Keratinocyte (primary cell): ENCODE measurements around the gene MBNL2. TPM values are rescaled to one million over a fixed set of nuclear protein-coding genes. Genes with fewer than 3 reads are reported as not detected.

Experiments
- DNase-seq: peaks from one replicate; pipeline ENCODE4 v3.0.0-alpha.2; 2011; ENCODE audit warnings: low read depth, missing footprints, low spot score
- FAIRE-seq: peaks from 2 replicates; lab custom pipeline; 2011; peaks lifted over from hg19 to GRCh38; lab: Jason Lieb, UNC
- H2AFZ ChIP-seq: 2 replicates; pipeline ENCODE4 v1.6.0; 2012; ENCODE audit warnings: low read length, control low read depth, inconsistent platforms; ENCODE audit not compliant: control insufficient read depth
- H3K27ac ChIP-seq: 2 replicates; pipeline ENCODE4 v1.5.1; 2011; ENCODE audit warnings: low read length; ENCODE audit not compliant: control insufficient read depth, insufficient read depth
- H3K27me3 ChIP-seq: 3 replicates; pipeline ENCODE4 v1.6.0; 2011; ENCODE audit warnings: low read length; ENCODE audit not compliant: control insufficient read depth, insufficient read depth; ENCODE audit errors: extremely low read depth
- H3K36me3 ChIP-seq, 2 experiments: 2 replicates in 1 of 2; 3 replicates in 1 of 2; pipeline ENCODE4 v1.5.1; 2011; ENCODE audit warnings: low read length in 2 of 2, mild to moderate bottlenecking in 1 of 2; ENCODE audit not compliant: control insufficient read depth in 2 of 2, insufficient read depth in 2 of 2; ENCODE audit errors: extremely low read depth in 1 of 2
- H3K4me1 ChIP-seq: 3 replicates; pipeline ENCODE4 v1.5.1; 2011; ENCODE audit warnings: low read length; ENCODE audit not compliant: control insufficient read depth, insufficient read depth; ENCODE audit errors: extremely low read depth
- H3K4me2 ChIP-seq: 3 replicates; pipeline ENCODE4 v1.6.0; 2011; ENCODE audit warnings: low read depth, low read length; ENCODE audit not compliant: control insufficient read depth, insufficient read depth; ENCODE audit errors: extremely low read depth
- H3K4me3 ChIP-seq, 3 experiments: fragments of 200-600 bp in 1 of 3; sonication (generic) in 1 of 3; 2 replicates in 2 of 3; 3 replicates in 1 of 3; pipeline ENCODE4 v1.5.1; 2011 to 2016; ENCODE audit warnings: low read length in 3 of 3, mild to moderate bottlenecking in 3 of 3, control low read depth in 2 of 3, inconsistent platforms in 1 of 3, low read depth in 1 of 3, mixed read lengths in 1 of 3, mixed run types in 1 of 3, moderate library complexity in 1 of 3; ENCODE audit not compliant: control insufficient read depth in 2 of 3, insufficient read depth in 2 of 3; ENCODE audit errors: extremely low read depth in 1 of 3
- H3K79me2 ChIP-seq: 2 replicates; pipeline ENCODE4 v1.6.0; 2012; ENCODE audit warnings: low read length; ENCODE audit not compliant: control insufficient read depth, insufficient read depth
- H3K9ac ChIP-seq: 3 replicates; pipeline ENCODE4 v1.6.0; 2011; ENCODE audit warnings: low read length; ENCODE audit not compliant: control insufficient read depth, insufficient read depth; ENCODE audit errors: extremely low read depth
- H3K9me1 ChIP-seq: 3 replicates; pipeline ENCODE4 v1.6.0; 2011; ENCODE audit warnings: low read length; ENCODE audit not compliant: control insufficient read depth, insufficient read depth; ENCODE audit errors: extremely low read depth
- H3K9me3 ChIP-seq: 2 replicates; pipeline ENCODE4 v1.5.1; 2012; ENCODE audit warnings: low read depth, low read length; ENCODE audit not compliant: control insufficient read depth
- H4K20me1 ChIP-seq: 3 replicates; pipeline ENCODE4 v1.6.0; 2011; ENCODE audit warnings: low read length; ENCODE audit not compliant: control insufficient read depth, insufficient read depth; ENCODE audit errors: extremely low read depth
- EZH2 ChIP-seq: IDR thresholded peaks from one replicate; pipeline ENCODE4 v1.6.1; 2012; ENCODE audit warnings: inconsistent platforms, mild to moderate bottlenecking, low read length, moderate library complexity
- dilution Hi-C: fragments of 300-500 bp; cut with MboI; formaldehyde crosslinking; loops from one replicate; pipeline ENCODE4 v1.7.0; 2020; ENCODE audit warnings: low sequenced_read_pairs; ENCODE audit not compliant: extremely low pct_ligation_motif_present
- polyA plus RNA-seq, 5 experiments: library from polyadenylated mRNA; depleted of rRNA in 3 of 5; stranded (reverse) in 3 of 5; stranded (forward) in 1 of 5; unstranded in 1 of 5; fragments of >200 nt; gene quantifications; 1 replicate in 1 of 5; 2 replicates in 3 of 5; 3 replicates in 1 of 5; pipeline versions ENCODE4 v1.2.1 to v1.2.3, GENCODE V29; 2011 to 2012; ENCODE audit warnings: missing spikeins in 2 of 5, low read depth in 1 of 5, low replicate concordance in 1 of 5
- TF ChIP-seq, protein P1 (sequence below), 3 experiments: IDR thresholded peaks in 1 of 3; conservative IDR thresholded peaks in 1 of 3; optimal IDR thresholded peaks in 1 of 3; 2 replicates in 2 of 3; 3 replicates in 1 of 3; pipeline versions ENCODE3 to v1.5.1; 2011; ENCODE audit warnings: low read length in 3 of 3, mild to moderate bottlenecking in 3 of 3, moderate library complexity in 2 of 3, control low read depth in 1 of 3, inconsistent platforms in 1 of 3; ENCODE audit not compliant: insufficient read depth in 2 of 3; ENCODE audit errors: extremely low read depth in 1 of 3

The MBNL2 gene
- polyA plus RNA-seq, 1 donor (not counting 4 experiments of a cell fraction or from before 2014, with no cell fraction given) = 28.4 TPM

DNA sequence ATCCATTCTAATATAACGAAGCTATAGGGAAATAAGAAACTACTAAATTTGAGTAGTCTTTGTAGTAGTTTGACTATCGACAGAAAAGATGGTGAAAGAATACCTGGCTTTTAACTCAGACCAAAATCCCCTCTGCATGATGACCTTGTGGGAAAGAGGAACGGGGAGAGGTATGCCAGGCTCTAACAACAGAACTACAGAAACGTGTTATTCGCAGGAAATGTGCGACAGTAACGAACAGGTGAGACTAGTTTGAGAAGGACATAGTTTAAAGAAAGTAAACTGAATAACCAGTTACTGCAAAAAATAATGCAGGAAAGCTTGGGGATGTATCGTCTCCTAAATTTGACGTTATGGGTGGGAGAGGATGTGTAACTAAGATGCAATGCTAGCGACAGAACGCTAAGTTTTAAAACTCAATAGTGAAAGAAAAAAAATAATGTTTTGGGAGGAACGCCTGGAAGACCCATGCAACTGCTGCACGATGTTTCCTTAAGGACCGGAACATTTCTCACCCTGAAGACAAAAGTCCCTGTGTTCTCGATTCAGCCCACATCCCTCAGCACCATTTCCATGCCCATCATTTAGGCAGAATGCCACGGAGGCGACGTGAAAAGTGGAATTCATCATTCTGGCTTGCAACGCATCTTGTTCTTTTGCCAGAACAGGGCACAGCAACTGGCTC lies 210.2 kb downstream of the MBNL2 start:
- H3K79me2 ChIP-seq = peaks cover 26% of the 10 kb centered on the region
- no peaks in the 10 kb centered on the region for H3K9me3 ChIP-seq
- no peaks in the 10 kb centered on the region for H3K27me3 ChIP-seq
- peak overlapping the region; percentile 100 for H2AFZ ChIP-seq
- H4K20me1 ChIP-seq = no peaks in the 10 kb centered on the region
- H3K36me3 ChIP-seq = no peaks in the 10 kb centered on the region
- peak overlapping the region; percentile 80 for H3K9ac ChIP-seq
- no peak for DNase-seq
- H3K4me2 ChIP-seq = peak overlapping the region; percentile 87
- peaks cover 9% of the 10 kb centered on the region for H3K4me1 ChIP-seq
- H3K4me3 ChIP-seq = peak overlapping the region; percentile 66 to 100 (median 100)
- no peak for TF ChIP-seq EZH2
- TF ChIP-seq, protein P1, sequence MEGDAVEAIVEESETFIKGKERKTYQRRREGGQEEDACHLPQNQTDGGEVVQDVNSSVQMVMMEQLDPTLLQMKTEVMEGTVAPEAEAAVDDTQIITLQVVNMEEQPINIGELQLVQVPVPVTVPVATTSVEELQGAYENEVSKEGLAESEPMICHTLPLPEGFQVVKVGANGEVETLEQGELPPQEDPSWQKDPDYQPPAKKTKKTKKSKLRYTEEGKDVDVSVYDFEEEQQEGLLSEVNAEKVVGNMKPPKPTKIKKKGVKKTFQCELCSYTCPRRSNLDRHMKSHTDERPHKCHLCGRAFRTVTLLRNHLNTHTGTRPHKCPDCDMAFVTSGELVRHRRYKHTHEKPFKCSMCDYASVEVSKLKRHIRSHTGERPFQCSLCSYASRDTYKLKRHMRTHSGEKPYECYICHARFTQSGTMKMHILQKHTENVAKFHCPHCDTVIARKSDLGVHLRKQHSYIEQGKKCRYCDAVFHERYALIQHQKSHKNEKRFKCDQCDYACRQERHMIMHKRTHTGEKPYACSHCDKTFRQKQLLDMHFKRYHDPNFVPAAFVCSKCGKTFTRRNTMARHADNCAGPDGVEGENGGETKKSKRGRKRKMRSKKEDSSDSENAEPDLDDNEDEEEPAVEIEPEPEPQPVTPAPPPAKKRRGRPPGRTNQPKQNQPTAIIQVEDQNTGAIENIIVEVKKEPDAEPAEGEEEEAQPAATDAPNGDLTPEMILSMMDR (optimal IDR thresholded peaks at IDR 0.05 in 1 of 3, IDR thresholded peaks at IDR 0.05 in 1 of 3, conservative IDR thresholded peaks at IDR 0.05 in 1 of 3; ENCODE audit: extremely low read depth in 1 of 3, insufficient read depth in 2 of 3, low read length in 3 of 3) = no peak
- H3K27ac ChIP-seq = peak overlapping the region; percentile 85
- no peaks in the 10 kb centered on the region for H3K9me1 ChIP-seq
- dilution Hi-C loops = no loop called here
- FAIRE-seq = no peak

DNA sequence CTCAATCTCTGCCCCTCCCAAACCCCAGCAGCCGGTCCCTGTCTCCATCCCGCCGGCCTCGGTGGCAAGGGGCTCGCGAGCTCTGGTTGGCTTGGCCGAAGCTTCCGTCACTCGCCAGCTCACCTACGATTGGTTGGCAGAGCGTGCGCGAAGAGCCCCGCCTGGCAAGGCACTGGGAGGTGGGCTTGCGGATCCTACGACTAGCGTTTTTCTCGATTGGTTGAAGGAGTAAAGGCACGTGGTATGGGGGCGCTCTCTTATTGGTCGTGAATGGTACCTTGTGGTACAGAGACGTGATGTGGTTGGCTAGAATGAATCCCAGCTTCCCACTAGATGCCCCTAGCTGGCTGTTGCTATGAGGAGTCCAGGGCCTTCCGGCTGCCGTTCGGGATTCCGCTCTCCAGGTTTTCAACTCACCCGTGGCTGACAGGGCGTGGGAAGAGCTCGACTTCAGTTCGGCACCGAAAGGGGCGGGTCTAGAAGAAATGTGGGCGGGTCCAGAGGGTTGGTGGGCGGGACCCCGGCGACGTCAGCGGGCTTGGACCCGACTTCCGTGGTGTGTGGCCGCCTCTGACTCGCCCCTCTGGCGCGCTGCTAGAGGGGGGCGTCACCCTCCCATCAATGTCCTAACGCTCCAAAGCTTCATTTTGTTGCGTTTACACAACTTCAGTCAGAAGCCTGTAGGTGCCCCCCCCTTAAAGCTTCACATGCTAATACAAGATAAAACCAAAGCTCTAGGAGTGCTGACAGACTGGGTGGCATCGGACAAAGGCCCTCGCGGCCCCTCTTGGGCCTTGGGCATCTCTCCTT lies 211.0 kb downstream of the MBNL2 start:
- peak; percentile 95 for FAIRE-seq

More for the DNA sequence above, 211.0 kb downstream of the MBNL2 start:
- peak overlapping the region; percentile 100 for H2AFZ ChIP-seq
- H3K9me3 ChIP-seq = no peaks in the 10 kb centered on the region
- no peaks in the 10 kb centered on the region for H4K20me1 ChIP-seq
- peak overlapping the region; percentile 99 for H3K9ac ChIP-seq
- peak; percentile 100 for DNase-seq
- peak overlapping the region; percentile 96 for H3K4me2 ChIP-seq
- peak overlapping the region; percentile 100 for H3K27ac ChIP-seq
- peaks cover under 1% of the 10 kb centered on the region for H3K9me1 ChIP-seq
- H3K27me3 ChIP-seq = no peaks in the 10 kb centered on the region
- TF ChIP-seq EZH2 = no peak
- TF ChIP-seq, protein P1 (optimal IDR thresholded peaks at IDR 0.05 in 1 of 3, IDR thresholded peaks at IDR 0.05 in 1 of 3, conservative IDR thresholded peaks at IDR 0.05 in 1 of 3; ENCODE audit: extremely low read depth in 1 of 3, insufficient read depth in 2 of 3, low read length in 3 of 3) = no peak
- H3K79me2 ChIP-seq = peaks cover 33% of the 10 kb centered on the region
- peak overlapping the region; percentile 66 to 100 (median 100) for H3K4me3 ChIP-seq
- peaks cover 9% of the 10 kb centered on the region for H3K4me1 ChIP-seq
- dilution Hi-C loops = no loop called here
- peaks cover 0 to under 1% of the 10 kb centered on the region in 2 experiments for H3K36me3 ChIP-seq
